Left renal cortex interstitium (tissue), 4 donors: ENCODE measurements around the gene LIPC. TPM values are rescaled to one million over a fixed set of nuclear protein-coding genes. Genes with fewer than 3 reads are reported as not detected.

Experiments used
- DNase-seq, 4 donors: peaks; one replicate each; pipeline ENCODE4 v3.0.0-alpha.2; 2013; ENCODE audit warnings: low read depth in 4 of 4, low spot score in 2 of 4, missing footprints in 1 of 4
- polyA plus RNA-seq, 4 donors: library from polyadenylated mRNA; unstranded; fragments of 120-200 nt; gene quantifications; one replicate each; pipeline ENCODE4 v1.2.1, GENCODE V29; 2013; ENCODE audit not compliant: insufficient read length in 4 of 4

LIPC gene
- polyA plus RNA-seq, 4 donors = 11.8 to 18.8 (median 15.4) TPM

- DNase-seq = no peak
Observed at GRCh38 chr15:58490888-58491473, 59.2 kb downstream of the LIPC start.

- DNase-seq = no peak
Observed at GRCh38 chr15:58491499-58492202, 59.9 kb downstream of the LIPC start.

- DNase-seq = no peak
Observed at GRCh38 chr15:58492661-58493397, 61.0 kb downstream of the LIPC start.

- no peak for DNase-seq
Observed at GRCh38 chr15:58494567-58494966, 62.8 kb downstream of the LIPC start.

- DNase-seq = no peak
Observed at GRCh38 chr15:58495891-58496408, 64.2 kb downstream of the LIPC start.

GRCh38 chr15:58497046-58497785 is 65.4 kb downstream of the LIPC start:
- DNase-seq = no peak

- DNase-seq = no peak
Observed at GRCh38 chr15:58498821-58499580, 67.2 kb downstream of the LIPC start.

- no peak for DNase-seq
Observed at GRCh38 chr15:58501006-58501405, 69.2 kb downstream of the LIPC start.

- no peak for DNase-seq
Observed at GRCh38 chr15:58501636-58502188, 69.9 kb downstream of the LIPC start.

GRCh38 chr15:58503139-58504027 is 71.6 kb downstream of the LIPC start:
- DNase-seq = no peak

GRCh38 chr15:58504674-58505234 is 73.0 kb downstream of the LIPC start:
- DNase-seq = no peak

- no peak for DNase-seq
Observed at GRCh38 chr15:58505581-58505980, 73.8 kb downstream of the LIPC start.

GRCh38 chr15:58506064-58506490 is 74.3 kb downstream of the LIPC start:
- DNase-seq = no peak

GRCh38 chr15:58506783-58507668 is 75.2 kb downstream of the LIPC start:
- DNase-seq = no peak

GRCh38 chr15:58509556-58509955 is 77.8 kb downstream of the LIPC start:
- no peak for DNase-seq

- DNase-seq = no peak
Observed at GRCh38 chr15:58510715-58511598, 79.2 kb downstream of the LIPC start.
